ENCODE data around the gene PARL. TPM values are rescaled to one million over a fixed set of nuclear protein-coding genes. Genes with fewer than 3 reads are reported as not detected.

The PARL gene
- total and polyA plus RNA-seq, 4 donors, result 30.0 to 118 (median 54.8) TPM

DNA sequence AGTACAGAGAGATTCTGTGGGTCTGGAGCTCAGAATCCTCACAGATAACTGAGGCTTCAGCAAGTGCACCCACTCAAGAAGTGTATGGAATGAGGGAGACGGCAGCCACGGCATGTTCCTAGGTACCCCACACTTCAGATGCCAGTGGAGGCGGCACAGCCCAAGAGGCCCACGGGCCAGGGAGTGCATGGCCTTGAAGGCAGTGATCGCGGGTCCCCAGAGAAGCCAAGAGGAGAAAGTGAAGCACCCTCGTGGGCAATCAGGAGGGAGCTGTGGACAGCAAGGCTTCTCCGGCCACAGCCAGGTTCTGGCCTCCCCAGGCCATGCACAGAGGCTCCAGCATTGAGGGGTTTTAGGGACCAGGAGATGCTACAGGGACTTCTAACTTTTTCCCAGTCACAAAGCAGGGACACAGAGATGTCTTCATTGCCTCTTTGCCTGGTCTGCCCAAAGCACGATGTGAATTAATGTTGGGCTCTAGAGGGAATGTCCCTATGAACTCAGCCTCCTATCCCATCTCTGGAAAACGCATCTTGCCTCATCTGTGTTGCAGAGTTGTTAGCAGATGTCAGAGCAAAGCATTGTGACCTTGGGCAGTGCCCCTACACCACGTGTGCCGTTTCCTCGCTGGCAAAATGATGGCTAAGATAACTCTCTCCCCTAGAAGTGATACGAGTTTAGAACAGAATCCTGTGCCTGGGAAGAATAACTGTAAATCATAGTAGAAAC lies 56.7 kb downstream of the PARL start:
- DNase-seq (no peak), ATAC-seq (ENCODE audit: insufficient read depth, low FRiP score) (no peak)
- no peaks in the 10 kb centered on the region for H3K27me3 ChIP-seq (ENCODE audit: control insufficient read depth in 3 of 3, insufficient read depth in 3 of 3, low read length in 2 of 3)
- no peaks in the 10 kb centered on the region for H3K9me3 ChIP-seq (ENCODE audit: control insufficient read depth in 4 of 4, insufficient read depth in 3 of 4, low read length in 3 of 4)
- TF ChIP-seq, protein P1, sequence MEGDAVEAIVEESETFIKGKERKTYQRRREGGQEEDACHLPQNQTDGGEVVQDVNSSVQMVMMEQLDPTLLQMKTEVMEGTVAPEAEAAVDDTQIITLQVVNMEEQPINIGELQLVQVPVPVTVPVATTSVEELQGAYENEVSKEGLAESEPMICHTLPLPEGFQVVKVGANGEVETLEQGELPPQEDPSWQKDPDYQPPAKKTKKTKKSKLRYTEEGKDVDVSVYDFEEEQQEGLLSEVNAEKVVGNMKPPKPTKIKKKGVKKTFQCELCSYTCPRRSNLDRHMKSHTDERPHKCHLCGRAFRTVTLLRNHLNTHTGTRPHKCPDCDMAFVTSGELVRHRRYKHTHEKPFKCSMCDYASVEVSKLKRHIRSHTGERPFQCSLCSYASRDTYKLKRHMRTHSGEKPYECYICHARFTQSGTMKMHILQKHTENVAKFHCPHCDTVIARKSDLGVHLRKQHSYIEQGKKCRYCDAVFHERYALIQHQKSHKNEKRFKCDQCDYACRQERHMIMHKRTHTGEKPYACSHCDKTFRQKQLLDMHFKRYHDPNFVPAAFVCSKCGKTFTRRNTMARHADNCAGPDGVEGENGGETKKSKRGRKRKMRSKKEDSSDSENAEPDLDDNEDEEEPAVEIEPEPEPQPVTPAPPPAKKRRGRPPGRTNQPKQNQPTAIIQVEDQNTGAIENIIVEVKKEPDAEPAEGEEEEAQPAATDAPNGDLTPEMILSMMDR (IDR thresholded peaks at IDR 0.05; ENCODE audit: control extremely low read depth, extremely low read depth), result no peak
- H3K4me3 ChIP-seq, result no peak overlapping the region
- no peak overlapping the region for H3K9ac ChIP-seq (ENCODE audit: insufficient read depth in 1 of 2, low read length in 2 of 2)
- H3K4me1 ChIP-seq (ENCODE audit: control insufficient read depth in 5 of 5, insufficient read depth in 5 of 5, low read length in 5 of 5), result peaks cover 0 to 9% (median 0%) of the 10 kb centered on the region in 5 donors
- H3K27ac ChIP-seq (ENCODE audit: low read depth in 1 of 2, low read length in 1 of 2), result no peak overlapping the region
- 83 to 92% methylated on average over 14 of the region's 14 CpGs for WGBS, 2 donors
- peaks cover 4 to 21% (median 8%) of the 10 kb centered on the region in 4 donors for H3K36me3 ChIP-seq (ENCODE audit: control insufficient read depth in 4 of 4, insufficient read depth in 4 of 4, low read length in 4 of 4)

DNA sequence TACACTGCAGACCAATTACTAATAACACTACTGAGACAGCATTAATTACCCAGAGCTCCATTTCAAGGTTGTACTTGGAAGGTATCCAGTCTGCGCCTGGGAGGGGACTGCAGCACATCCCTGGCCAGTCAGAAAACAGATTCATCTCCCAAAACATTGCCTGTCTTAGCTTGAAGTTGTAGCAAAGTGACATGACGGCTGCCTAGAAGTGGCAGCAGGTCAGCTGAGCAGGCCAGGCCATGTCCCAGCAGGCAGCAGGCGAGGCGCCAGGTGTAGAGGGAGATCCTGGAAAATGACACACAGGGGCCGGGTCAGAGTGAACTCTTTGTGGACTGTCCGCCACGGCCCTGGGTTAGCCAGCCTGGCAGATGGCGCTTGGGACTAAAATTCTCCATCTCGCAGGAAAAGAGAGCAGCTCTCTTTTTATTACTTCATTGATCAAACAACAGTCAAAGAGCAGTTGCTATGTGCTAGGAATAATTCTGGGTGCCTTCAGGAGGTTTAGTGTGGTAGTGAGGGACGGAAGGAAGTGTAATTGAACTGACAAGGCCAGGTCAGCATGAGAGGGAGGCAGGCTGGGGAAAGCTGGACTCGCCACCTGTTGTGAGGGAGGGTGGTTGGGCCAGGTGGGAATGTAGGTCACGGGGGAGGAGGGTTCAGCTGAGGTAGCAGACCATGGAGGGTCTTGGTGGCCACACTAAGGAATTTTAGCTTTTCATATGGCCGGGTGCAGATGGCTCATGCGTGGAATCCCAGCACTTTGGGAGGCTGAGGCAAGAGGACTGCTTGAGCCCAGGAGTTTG lies 58.0 kb downstream of the PARL start:
- Histone ChIP-seq H3K9me3 (ENCODE audit: control insufficient read depth in 4 of 4, insufficient read depth in 3 of 4, low read length in 3 of 4) (no peaks in the 10 kb centered on the region), H3K36me3 (ENCODE audit: control insufficient read depth in 4 of 4, insufficient read depth in 4 of 4, low read length in 4 of 4) (peaks cover 0 to 16% (median 2%) of the 10 kb centered on the region in 4 donors), H3K4me1 (ENCODE audit: control insufficient read depth in 5 of 5, insufficient read depth in 5 of 5, low read length in 5 of 5) (peaks cover 0 to 9% (median 0%) of the 10 kb centered on the region in 5 donors), H3K4me3 (no peak overlapping the region), H3K27me3 (ENCODE audit: control insufficient read depth in 3 of 3, insufficient read depth in 3 of 3, low read length in 2 of 3) (no peaks in the 10 kb centered on the region), H3K27ac (ENCODE audit: low read depth in 1 of 2, low read length in 1 of 2) (no peak overlapping the region), H3K9ac (ENCODE audit: insufficient read depth in 1 of 2, low read length in 2 of 2) (no peak overlapping the region)
- 94 to 95% methylated on average over 14 of the region's 14 CpGs for WGBS, 2 donors
- TF ChIP-seq, protein P1 (IDR thresholded peaks at IDR 0.05; ENCODE audit: control extremely low read depth, extremely low read depth), result no peak
- DNase-seq (no peak), ATAC-seq (ENCODE audit: insufficient read depth, low FRiP score) (no peak)

DNA sequence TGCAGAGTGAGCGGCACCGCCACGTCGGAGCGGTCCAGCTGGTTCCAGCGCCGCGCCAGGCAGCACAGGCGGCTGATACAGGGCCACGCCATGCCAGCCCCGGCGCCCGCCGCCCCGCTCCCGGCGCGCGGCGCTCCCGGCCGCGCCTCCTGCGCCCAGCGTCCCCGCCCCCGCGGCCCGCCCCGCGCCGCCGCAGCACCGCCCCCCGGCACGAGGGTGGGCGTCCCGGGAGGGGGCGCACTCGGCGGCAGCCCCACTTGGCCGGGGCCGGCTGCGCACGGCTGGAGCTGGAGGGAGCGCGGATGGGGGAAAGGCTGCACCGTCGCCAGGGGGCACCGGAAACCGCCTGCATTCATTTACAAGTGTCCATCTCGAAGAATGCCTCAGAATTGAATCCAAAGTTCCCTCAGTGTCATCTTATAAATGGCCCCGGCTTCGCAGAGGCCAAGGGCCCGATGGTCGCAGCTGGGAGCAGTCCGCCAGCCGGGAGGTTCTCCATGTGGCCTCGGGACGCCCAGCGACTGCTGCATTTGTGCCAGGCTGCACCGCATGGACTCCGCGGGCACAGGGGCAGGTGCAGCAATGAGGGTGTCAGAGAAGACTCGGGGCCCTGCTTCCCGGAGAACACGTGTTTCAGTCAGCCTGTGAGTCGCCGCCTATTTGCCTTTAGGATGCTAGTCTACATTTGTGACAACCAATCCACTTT lies 59.1 kb downstream of the PARL start, which contains the start of gene MAP6D1:
Gene MAP6D1, minus strand, starts transcription at position 122 of the 706 bp plus-strand sequence. Its CDS starts 30 bp downstream, at position 92.
- Histone ChIP-seq H3K4me1 (ENCODE audit: control insufficient read depth in 5 of 5, insufficient read depth in 5 of 5, low read length in 5 of 5) (peaks cover 0 to 9% (median 0%) of the 10 kb centered on the region in 5 donors), H3K27ac (ENCODE audit: low read depth in 1 of 2, low read length in 1 of 2) (no peak within 1 kb of the TSS), H3K27me3 (ENCODE audit: control insufficient read depth in 3 of 3, insufficient read depth in 3 of 3, low read length in 2 of 3) (no peaks in the 10 kb centered on the region), H3K9ac (ENCODE audit: insufficient read depth in 1 of 2, low read length in 2 of 2) (no peak within 1 kb of the TSS), H3K9me3 (ENCODE audit: control insufficient read depth in 4 of 4, insufficient read depth in 3 of 4, low read length in 3 of 4) (no peaks in the 10 kb centered on the region), H3K36me3 (ENCODE audit: control insufficient read depth in 4 of 4, insufficient read depth in 4 of 4, low read length in 4 of 4) (peaks cover 0 to 16% (median 2%) of the 10 kb centered on the region in 4 donors), H3K4me3 (peak within 1 kb of the TSS; percentile 37)
- ATAC-seq (ENCODE audit: insufficient read depth, low FRiP score) (peak; percentile 54), DNase-seq (peak; percentile 64 to 76 (median 75))
- TF ChIP-seq, protein P1 (IDR thresholded peaks at IDR 0.05; ENCODE audit: control extremely low read depth, extremely low read depth), result no peak
- WGBS, 2 donors, result 5% methylated on average over 60 to 69 of the region's 69 CpGs
